ENCODE data around the gene CCM2. TPM values are rescaled to one million over a fixed set of nuclear protein-coding genes. Genes with fewer than 3 reads are reported as not detected.
A peak's percentile ranks its signal among the peaks of the same experiment; 100 is the strongest.

The CCM2 gene
- total RNA-seq, 2 experiments from 2014 or later, result 48.8 to 52.8 TPM

- Histone ChIP-seq H3K27ac (ENCODE audit: low read depth in 1 of 2, low read length in 2 of 2) (no peak overlapping the region), H3K9me3 (ENCODE audit: control insufficient read depth in 1 of 2, insufficient read depth in 1 of 2, low read length in 2 of 2) (peaks cover 0 to 3% of the 10 kb centered on the region in 2 experiments), H3K27me3 (ENCODE audit: control insufficient read depth in 1 of 2, insufficient read depth in 2 of 2, low read length in 2 of 2) (no peaks in the 10 kb centered on the region), H3K4me3 (ENCODE audit: low read length) (no peak overlapping the region), H3K4me1 (ENCODE audit: insufficient read depth, low read length) (peaks cover 18% of the 10 kb centered on the region), H3K36me3 (ENCODE audit: insufficient read depth, low read length) (peaks cover 94% of the 10 kb centered on the region)
- H3K27ac Mint-ChIP-seq, result peak overlapping the region; percentile 58
- no peak for TF ChIP-seq CTCF (IDR thresholded peaks at IDR 0.05)
- ChIA-PET POLR2A (no interaction called here), CTCF (no interaction called here)
- no peak for DNase-seq
- ATAC-seq (ENCODE audit: poor library complexity), result no peak
- intact Hi-C loops (cut with DNase I, micrococcal nuclease), result no loop called here
- H3K4me1 Mint-ChIP-seq (ENCODE audit: low read depth), result no peaks in the 10 kb centered on the region
- no peaks in the 10 kb centered on the region for H3K9me3 Mint-ChIP-seq
- no peak overlapping the region for H3K4me3 Mint-ChIP-seq
- H3K36me3 Mint-ChIP-seq (ENCODE audit: low read depth), result peaks cover 71% of the 10 kb centered on the region
- H3K27me3 Mint-ChIP-seq, result no peaks in the 10 kb centered on the region
Measured at GRCh38 chr7:44967571-44968446, 32.2 kb upstream of the CCM2 start.

- Mint-ChIP-seq H3K27ac (no peak overlapping the region), H3K4me1 (ENCODE audit: low read depth) (peaks cover 8% of the 10 kb centered on the region), H3K4me3 (no peak overlapping the region), H3K36me3 (ENCODE audit: low read depth) (peaks cover 77% of the 10 kb centered on the region), H3K9me3 (no peaks in the 10 kb centered on the region), H3K27me3 (no peaks in the 10 kb centered on the region)
- DNase-seq (no peak), ATAC-seq (ENCODE audit: poor library complexity) (no peak)
- no peak for TF ChIP-seq CTCF (IDR thresholded peaks at IDR 0.05)
- CTCF ChIA-PET, result no interaction called here
- POLR2A ChIA-PET, result no interaction called here
- Histone ChIP-seq H3K4me1 (ENCODE audit: insufficient read depth, low read length) (peaks cover 32% of the 10 kb centered on the region), H3K27ac (ENCODE audit: low read depth in 1 of 2, low read length in 2 of 2) (no peak overlapping the region), H3K27me3 (ENCODE audit: control insufficient read depth in 1 of 2, insufficient read depth in 2 of 2, low read length in 2 of 2) (no peaks in the 10 kb centered on the region), H3K36me3 (ENCODE audit: insufficient read depth, low read length) (peaks cover 98% of the 10 kb centered on the region), H3K4me3 (ENCODE audit: low read length) (no peak overlapping the region), H3K9me3 (ENCODE audit: control insufficient read depth in 1 of 2, insufficient read depth in 1 of 2, low read length in 2 of 2) (no peaks in the 10 kb centered on the region)
- intact Hi-C loops (cut with DNase I, micrococcal nuclease), result no loop called here
Measured at GRCh38 chr7:44969049-44969700, 30.8 kb upstream of the CCM2 start.

- no peak overlapping the region for H3K4me3 Mint-ChIP-seq
- Histone ChIP-seq H3K27ac (ENCODE audit: low read depth in 1 of 2, low read length in 2 of 2) (no peak overlapping the region), H3K4me3 (ENCODE audit: low read length) (no peak overlapping the region), H3K4me1 (ENCODE audit: insufficient read depth, low read length) (peaks cover 39% of the 10 kb centered on the region), H3K9me3 (ENCODE audit: control insufficient read depth in 1 of 2, insufficient read depth in 1 of 2, low read length in 2 of 2) (no peaks in the 10 kb centered on the region), H3K36me3 (ENCODE audit: insufficient read depth, low read length) (peaks cover 99% of the 10 kb centered on the region), H3K27me3 (ENCODE audit: control insufficient read depth in 1 of 2, insufficient read depth in 2 of 2, low read length in 2 of 2) (no peaks in the 10 kb centered on the region)
- ATAC-seq (ENCODE audit: poor library complexity) (no peak), DNase-seq (no peak)
- H3K9me3 Mint-ChIP-seq, result no peaks in the 10 kb centered on the region
- no peak for TF ChIP-seq CTCF (IDR thresholded peaks at IDR 0.05)
- intact Hi-C loops (cut with DNase I, micrococcal nuclease), result no loop called here
- peaks cover 78% of the 10 kb centered on the region for H3K36me3 Mint-ChIP-seq (ENCODE audit: low read depth)
- peaks cover 16% of the 10 kb centered on the region for H3K4me1 Mint-ChIP-seq (ENCODE audit: low read depth)
- no peaks in the 10 kb centered on the region for H3K27me3 Mint-ChIP-seq
- ChIA-PET POLR2A (interaction anchor here (1.4 kb wide), 1 partner anchor 142 kb away, joined by 4 read pairs; the partner anchor contains the start of gene TBRG4), CTCF (no interaction called here)
- no peak overlapping the region for H3K27ac Mint-ChIP-seq
Measured at GRCh38 chr7:44969701-44970522, 30.1 kb upstream of the CCM2 start.
